MM.1S (cell line): ENCODE measurements around the gene CRACDL.
"Not testable (repeated sequence)": the region's sequence is repeated elsewhere in the genome, so short reads cannot be mapped to it uniquely, and the experiment has no call there.

ENCODE experiments used
- EZH2 ChIP-seq: fragments of 300-600 bp; sonication (generic); optimal IDR thresholded peaks from 2 replicates; pipeline ENCODE3; 2017; ENCODE audit warnings: low read depth, mild to moderate bottlenecking, antibody characterized with exemption, low read length, mixed read lengths
- TF ChIP-seq, protein P1 (sequence below): fragments of 300-600 bp; sonication (generic); IDR thresholded peaks from 2 replicates; pipeline ENCODE4 v1.5.1; 2016; ENCODE audit warnings: antibody characterized with exemption, low read length, mixed read lengths

DNA sequence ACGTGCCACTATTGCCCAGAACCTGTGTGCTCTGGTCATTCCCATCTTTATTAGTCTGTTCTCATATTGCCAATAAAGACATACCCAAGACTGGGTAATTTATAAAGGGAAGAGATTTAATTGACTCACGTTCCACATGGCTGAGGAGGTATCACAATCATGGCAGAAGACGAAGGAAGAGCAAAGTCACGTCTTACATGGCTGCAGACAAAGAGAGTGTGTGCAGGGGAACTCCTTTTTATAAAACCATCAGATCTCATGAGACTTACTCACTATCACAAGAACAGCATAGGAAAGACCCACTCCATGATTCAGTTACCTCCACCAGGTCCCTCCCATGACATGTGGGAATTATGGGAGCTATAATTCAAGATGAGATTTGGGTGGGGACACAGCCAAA, 183.3 kb downstream of the CRACDL start:
- TF ChIP-seq, protein P1, sequence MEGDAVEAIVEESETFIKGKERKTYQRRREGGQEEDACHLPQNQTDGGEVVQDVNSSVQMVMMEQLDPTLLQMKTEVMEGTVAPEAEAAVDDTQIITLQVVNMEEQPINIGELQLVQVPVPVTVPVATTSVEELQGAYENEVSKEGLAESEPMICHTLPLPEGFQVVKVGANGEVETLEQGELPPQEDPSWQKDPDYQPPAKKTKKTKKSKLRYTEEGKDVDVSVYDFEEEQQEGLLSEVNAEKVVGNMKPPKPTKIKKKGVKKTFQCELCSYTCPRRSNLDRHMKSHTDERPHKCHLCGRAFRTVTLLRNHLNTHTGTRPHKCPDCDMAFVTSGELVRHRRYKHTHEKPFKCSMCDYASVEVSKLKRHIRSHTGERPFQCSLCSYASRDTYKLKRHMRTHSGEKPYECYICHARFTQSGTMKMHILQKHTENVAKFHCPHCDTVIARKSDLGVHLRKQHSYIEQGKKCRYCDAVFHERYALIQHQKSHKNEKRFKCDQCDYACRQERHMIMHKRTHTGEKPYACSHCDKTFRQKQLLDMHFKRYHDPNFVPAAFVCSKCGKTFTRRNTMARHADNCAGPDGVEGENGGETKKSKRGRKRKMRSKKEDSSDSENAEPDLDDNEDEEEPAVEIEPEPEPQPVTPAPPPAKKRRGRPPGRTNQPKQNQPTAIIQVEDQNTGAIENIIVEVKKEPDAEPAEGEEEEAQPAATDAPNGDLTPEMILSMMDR = not testable (repeated sequence)
- TF ChIP-seq EZH2 = not testable (repeated sequence)
